ENCODE results near the gene ATP11A. TPM values are rescaled to one million over a fixed set of nuclear protein-coding genes. Genes with fewer than 3 reads are reported as not detected.

The ATP11A gene
- total RNA-seq, 1 experiment from 2014 or later, result 65.3 TPM

DNA sequence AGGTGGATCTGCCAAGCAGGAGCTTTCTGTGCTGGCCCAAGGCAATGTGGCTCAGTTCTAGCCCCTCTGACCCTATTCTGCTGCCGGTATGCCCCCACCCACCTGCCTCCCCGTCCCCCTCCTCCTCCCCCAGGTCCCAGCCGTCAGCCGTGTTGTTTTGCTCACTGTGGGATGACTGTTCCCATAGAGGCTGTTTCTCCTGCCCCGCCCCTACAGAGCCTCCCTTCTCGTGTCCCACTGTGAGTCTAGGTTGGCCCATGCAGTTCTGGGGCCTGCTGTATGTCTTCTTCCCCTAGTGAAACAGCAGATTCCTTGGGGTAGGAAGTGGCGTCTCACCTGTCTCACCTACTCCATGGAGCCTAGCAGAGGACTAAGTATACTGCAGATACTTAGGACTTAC lies 48.8 kb downstream of the ATP11A start:
- DNase-seq, result no peak
- peaks cover 77 to 86% of the 10 kb centered on the region in 2 experiments for H3K4me1 Mint-ChIP-seq
- whole genome bisulfite sequencing (ENCODE audit: extremely low coverage, insufficient read length, low lambda C conversion rate), result no CpG with 5 or more reads among the region's 7 CpGs

More for the DNA sequence above, 48.8 kb downstream of the ATP11A start:
- no peak overlapping the region for H2AFZ ChIP-seq (ENCODE audit: low read length)
- no peak overlapping the region for H2BK20ac ChIP-seq (ENCODE audit: low read depth, low read length, poor library complexity, severe bottlenecking)
- H2AK5ac ChIP-seq (ENCODE audit: insufficient read length, low read length), result no peak overlapping the region
- TF ChIP-seq, protein P1, sequence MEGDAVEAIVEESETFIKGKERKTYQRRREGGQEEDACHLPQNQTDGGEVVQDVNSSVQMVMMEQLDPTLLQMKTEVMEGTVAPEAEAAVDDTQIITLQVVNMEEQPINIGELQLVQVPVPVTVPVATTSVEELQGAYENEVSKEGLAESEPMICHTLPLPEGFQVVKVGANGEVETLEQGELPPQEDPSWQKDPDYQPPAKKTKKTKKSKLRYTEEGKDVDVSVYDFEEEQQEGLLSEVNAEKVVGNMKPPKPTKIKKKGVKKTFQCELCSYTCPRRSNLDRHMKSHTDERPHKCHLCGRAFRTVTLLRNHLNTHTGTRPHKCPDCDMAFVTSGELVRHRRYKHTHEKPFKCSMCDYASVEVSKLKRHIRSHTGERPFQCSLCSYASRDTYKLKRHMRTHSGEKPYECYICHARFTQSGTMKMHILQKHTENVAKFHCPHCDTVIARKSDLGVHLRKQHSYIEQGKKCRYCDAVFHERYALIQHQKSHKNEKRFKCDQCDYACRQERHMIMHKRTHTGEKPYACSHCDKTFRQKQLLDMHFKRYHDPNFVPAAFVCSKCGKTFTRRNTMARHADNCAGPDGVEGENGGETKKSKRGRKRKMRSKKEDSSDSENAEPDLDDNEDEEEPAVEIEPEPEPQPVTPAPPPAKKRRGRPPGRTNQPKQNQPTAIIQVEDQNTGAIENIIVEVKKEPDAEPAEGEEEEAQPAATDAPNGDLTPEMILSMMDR (conservative IDR thresholded peaks at IDR 0.05), result no peak
- no peak overlapping the region for H3K4me2 ChIP-seq (ENCODE audit: insufficient read depth, insufficient read length, low read length)
- no peaks in the 10 kb centered on the region for H3K27me3 ChIP-seq (ENCODE audit: insufficient read depth, low read length)
- H4K8ac ChIP-seq (replicated peaks; ENCODE audit: insufficient read length, low read depth, low read length), result no peak overlapping the region
- H3K23me2 ChIP-seq (ENCODE audit: insufficient read length, low read depth, low read length, poor library complexity, severe bottlenecking), result no peaks in the 10 kb centered on the region
- H3T11ph ChIP-seq (ENCODE audit: low read length), result no peak overlapping the region
- no peak overlapping the region for H2BK5ac ChIP-seq (ENCODE audit: insufficient read length, low read length)
- H3K9ac ChIP-seq (ENCODE audit: extremely low read depth, insufficient read length, low read length), result no peak overlapping the region
- H3K4ac ChIP-seq (ENCODE audit: low read depth, low read length), result no peak overlapping the region
- no peaks in the 10 kb centered on the region for H3K9me3 Mint-ChIP-seq
- peaks cover 17% of the 10 kb centered on the region for H3K4me1 ChIP-seq (ENCODE audit: insufficient read depth, low read length)
- H3K27me3 Mint-ChIP-seq (ENCODE audit: low read depth), result no peaks in the 10 kb centered on the region
- H3K14ac ChIP-seq (ENCODE audit: insufficient read depth, low read length), result no peak overlapping the region
- no peak overlapping the region for H3K23ac ChIP-seq (ENCODE audit: insufficient read length, low read depth, low read length)
- no peak overlapping the region for H3K18ac ChIP-seq (ENCODE audit: insufficient read length, low read depth, low read length)
- peak overlapping the region in 1 of 3 experiments; percentile 58; a peak in 2 of 7 replicates for H3K27ac Mint-ChIP-seq
- H3K56ac ChIP-seq (ENCODE audit: insufficient read length, low read depth, low read length), result no peak overlapping the region
- H2BK15ac ChIP-seq (ENCODE audit: low read depth, low read length), result no peak overlapping the region
- no peaks in the 10 kb centered on the region for H3K9me3 ChIP-seq (ENCODE audit: control insufficient read depth, low read depth, low read length)
- no peaks in the 10 kb centered on the region for H3K79me1 ChIP-seq (ENCODE audit: insufficient read depth, low read depth, low read length, poor library complexity, severe bottlenecking)
- H3K79me2 ChIP-seq (ENCODE audit: insufficient read depth, low read length), result peaks cover 8% of the 10 kb centered on the region; the same call in 1 of the 2 replicates
- H4K5ac ChIP-seq (ENCODE audit: insufficient read length, low read depth, low read length), result no peak overlapping the region
- no peak overlapping the region for H2BK120ac ChIP-seq (ENCODE audit: low read depth, low read length, poor library complexity, severe bottlenecking)
- H2BK12ac ChIP-seq (ENCODE audit: insufficient read length, low read depth, low read length), result no peak overlapping the region
- H4K91ac ChIP-seq (ENCODE audit: insufficient read length, low read depth, low read length), result no peak overlapping the region
- no peak overlapping the region for H3K27ac ChIP-seq (ENCODE audit: insufficient read length, low read depth, low read length)
- no peak overlapping the region for H3K4me3 Mint-ChIP-seq
- H4K20me1 ChIP-seq (ENCODE audit: control insufficient read depth, insufficient read depth, insufficient read length), result no peaks in the 10 kb centered on the region
- H3K36me3 Mint-ChIP-seq (ENCODE audit: insufficient read depth in 1 of 3, low read depth in 3 of 3), result peaks cover 0 to 5% (median 3%) of the 10 kb centered on the region in 3 experiments; a peak in 3 of 7 replicates

Data from H9 (cell line).